HG02884 (cell line): Measurements from ENCODE around the gene ATG16L1.

Source experiments
- ATAC-seq: cut with Tn5 transposase; IDR thresholded peaks from one replicate; pipeline ENCODE4 v1.9.1; 2021; ENCODE audit warnings: mild to moderate bottlenecking, moderate library complexity; ENCODE audit not compliant: unreplicated experiment

Gene ATG16L1

DNA sequence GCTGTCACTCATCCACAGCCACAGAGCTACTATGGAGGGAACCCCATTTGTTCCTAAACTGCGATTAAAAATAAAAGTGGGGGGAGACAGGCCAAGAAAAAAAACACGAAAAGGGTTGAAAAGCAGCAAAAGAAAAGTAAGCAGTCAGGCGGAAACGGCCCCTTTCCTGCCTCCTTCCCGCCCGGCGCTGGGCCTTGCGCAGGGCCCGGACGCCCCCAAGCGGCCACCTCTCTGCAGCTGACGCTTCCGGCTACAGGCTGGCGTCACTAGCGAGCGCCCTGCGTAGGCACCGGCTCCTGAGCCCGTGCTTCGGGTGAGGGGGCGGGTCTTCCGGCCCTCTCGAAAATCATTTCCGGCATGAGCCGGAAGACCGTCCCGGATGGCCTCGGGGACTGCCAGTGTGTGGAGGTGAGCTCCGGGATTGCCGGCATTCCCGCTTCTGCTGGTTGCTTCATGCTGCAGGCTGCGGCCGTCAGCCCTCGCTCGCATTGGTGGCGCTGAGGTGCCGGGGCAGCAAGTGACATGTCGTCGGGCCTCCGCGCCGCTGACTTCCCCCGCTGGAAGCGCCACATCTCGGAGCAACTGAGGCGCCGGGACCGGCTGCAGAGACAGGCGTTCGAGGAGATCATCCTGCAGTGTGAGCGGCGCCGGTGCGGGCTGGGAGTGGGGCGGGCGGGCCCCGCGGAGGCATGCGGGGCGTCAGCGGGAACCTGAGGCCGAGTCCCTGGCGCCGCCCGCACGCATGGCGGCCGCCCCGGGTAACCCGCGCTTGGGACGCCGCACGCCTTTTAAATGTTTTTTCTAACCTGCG lies at the start of gene ATG16L1:
ATG16L1 (plus strand) TSS at position 368 of the 811 bp plus-strand sequence; CDS start at position 523, 155 bp downstream.
- ATAC-seq = peak; percentile 84

DNA sequence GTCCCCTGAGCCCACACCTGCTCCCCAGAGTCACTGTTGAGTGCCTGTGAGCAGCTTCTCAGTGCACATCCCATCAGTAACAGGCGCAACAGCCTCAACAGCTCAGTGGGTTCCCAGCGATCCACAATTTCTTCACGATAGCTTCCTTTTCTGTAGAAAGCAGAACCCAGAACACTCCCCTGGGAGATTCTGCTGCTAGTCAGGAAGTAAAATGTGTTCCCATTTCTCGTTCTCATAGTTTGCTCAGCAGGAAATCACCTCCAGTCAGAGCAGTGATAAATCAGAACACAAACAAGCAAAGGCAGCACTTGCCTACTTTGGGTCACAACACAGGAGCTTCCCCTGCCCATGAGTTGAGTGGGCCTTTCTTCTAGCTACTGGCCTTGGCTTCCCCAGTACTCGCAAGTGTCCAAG lies 48.9 kb upstream of the ATG16L1 start:
- no peak for ATAC-seq

DNA sequence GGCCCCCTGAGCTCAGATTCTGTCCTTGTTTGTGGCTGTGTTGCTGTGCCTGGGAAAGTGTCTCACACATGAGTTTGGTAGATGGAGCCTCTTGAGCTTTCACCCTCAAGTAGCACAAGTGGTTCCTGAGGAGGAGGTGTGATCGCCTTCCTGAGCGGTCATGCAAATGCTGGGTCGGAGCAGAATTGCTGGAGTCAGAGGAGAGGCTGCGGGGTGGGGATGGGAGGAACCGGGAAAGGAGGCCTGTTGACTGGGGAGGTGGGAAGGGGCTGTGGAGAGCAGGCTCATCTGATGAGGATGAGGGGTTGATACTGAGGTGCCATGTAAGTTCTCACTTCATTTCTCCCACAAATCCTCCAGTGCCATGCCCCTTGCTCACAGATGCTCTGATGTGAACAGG lies 48.4 kb upstream of the ATG16L1 start:
- no peak for ATAC-seq

DNA sequence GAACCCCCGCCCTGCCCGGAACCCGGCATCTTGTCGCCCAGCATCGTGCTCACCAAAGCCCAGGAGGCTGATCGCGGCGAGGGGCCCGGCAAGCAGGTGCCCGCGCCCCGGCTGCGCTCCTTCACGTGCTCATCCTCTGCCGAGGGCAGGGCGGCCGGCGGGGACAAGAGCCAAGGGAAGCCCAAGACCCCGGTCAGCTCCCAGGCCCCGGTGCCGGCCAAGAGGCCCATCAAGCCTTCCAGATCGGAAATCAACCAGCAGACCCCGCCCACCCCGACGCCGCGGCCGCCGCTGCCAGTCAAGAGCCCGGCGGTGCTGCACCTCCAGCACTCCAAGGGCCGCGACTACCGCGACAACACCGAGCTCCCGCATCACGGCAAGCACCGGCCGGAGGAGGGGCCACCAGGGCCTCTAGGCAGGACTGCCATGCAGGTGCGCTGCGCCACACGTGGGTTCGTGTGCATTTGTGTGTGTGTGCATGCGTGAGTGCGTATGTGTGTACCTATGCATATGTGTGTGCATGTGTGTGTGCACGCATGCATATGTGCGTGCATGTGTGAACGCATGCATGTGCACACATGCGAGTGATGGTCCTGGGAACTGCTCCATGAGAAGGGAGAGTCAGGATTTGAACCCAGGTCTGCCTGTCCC lies 47.1 kb upstream of the ATG16L1 start:
- ATAC-seq = no peak

DNA sequence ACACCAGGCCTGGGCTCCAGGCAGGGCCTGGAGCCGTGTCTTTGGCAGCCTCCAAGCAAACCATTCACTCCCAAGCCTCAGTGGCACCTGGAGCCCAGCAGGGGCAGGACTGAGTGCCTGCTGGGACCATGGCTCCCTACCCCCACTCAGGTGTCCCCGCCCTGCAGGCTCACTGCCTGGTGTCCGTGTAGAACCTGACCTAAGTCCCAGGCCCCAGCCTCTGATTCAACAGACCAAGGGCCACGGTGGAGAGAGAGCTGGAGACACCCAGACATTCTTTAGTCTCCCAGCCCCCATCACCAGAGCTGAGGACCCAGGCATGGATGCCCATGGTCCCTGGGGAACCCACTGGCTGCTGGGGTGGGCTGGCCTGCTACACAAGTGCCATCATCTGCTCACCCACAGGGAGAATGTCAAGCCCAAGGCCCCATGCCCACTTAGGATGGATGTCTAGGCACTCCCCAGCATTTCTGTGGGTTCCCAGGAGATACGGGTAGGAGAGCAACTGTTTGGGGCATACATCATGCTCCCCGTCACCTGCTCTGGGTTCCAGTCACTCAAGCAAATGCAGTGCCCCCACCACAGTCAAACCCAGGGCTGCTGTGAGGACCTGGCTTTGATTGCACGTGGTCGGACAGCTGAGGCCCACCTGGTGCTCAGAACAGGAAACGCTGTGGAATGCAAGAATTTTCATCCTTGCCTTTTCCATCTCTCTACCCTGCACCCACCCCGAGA lies 42.9 kb upstream of the ATG16L1 start:
- ATAC-seq = no peak

DNA sequence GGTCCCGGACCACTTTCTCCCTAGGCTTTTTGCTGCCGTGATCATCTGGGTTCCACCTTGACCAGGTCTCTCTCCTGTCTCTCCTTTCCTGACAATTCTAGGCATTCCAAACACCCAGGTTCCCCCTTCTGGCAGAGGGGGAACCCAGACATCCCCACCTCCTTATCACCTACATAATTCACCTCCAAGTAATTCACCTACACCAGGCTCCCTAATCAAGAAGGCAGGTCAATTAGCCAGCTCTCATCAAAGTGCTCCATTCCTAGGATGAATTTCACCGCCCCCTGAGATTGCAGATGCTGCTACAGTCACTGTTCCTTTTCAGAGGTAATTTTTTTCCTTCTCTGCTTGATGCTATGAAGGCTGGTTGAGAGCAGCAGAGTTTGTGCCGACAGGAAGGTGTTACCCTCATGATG lies 42.3 kb upstream of the ATG16L1 start:
- ATAC-seq = no peak

DNA sequence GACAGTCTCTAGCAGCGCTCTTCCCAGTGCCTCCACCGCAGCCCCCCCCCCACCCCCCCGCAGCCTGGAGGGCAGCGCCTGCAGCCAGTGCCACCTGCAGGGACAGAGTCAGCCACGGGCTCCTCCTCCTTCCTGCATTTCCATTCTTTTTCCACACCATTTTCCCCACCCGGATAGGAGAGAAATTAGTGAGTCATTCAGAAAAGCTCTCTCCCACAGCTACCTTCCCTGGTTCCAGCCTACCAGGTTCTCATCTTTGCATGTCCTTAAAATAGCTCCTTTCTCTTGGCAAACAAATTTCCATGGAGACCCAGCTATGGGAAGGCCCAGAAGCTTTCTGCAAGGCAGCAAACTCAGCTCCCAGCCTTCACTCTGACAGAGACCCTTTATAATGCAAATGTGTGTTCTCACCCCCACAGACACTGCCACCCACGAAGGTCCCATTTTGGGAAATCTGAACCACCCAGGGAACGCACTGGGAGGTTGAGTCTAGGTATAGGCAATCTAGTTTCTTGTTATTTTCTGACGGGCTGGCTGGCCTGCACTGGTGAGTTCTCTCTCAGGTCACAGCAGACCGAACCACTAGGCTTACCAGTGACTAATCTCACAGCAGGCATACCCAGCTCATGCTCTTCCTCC lies 41.8 kb upstream of the ATG16L1 start:
- ATAC-seq = no peak

DNA sequence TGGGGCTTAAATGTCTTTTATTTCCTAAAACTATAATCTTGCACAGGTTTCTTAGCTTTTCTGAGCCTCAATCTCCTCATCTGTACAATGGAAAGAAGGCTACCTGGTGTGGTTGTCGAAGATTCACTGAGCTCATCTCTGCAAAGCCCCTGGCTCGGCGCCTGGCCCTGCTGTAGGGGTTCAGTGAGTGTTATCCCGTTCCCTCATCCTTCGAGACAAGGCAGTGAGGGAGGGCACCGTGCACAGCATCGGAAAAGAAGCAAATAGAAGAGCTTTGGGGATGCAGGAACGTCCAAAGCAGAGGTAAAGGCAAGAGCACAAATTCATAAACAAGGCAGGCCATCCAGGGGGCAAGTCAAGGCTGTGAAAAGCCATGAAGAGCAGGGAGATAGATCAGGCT lies 41.2 kb upstream of the ATG16L1 start:
- ATAC-seq = no peak

DNA sequence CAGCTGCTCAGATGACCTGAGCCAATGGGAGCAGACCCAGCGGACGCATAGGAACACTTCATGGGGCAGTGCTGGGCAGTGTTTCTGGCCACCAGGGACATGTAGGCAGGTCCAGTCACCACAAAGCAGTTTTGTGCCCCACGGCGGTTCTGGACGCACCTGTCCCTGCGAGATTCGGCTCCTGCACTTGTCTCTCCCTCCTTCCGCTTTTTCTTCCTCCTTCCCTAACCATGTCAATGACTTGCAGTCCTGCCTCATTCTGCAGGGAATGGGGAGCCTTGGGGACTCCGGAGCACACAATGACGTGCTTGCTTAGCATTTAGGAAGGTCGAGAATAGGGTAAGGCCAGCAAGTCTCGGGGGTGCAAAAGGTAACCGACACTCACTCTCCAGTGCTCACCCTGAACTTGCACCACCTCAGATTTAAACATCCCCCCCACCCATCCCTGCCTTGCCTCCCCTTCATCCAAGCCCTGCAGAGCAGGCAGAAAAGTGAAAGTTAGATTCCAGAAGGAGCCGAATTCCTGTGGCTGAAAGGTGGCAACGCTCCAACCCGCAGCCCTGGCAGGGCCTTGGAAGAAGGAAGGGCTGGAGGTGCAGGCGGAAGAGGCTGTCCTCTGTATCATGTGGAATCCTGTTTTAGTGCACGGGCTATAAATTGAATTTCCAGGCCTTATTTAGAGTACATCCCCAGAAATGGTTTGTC lies 40.5 kb upstream of the ATG16L1 start:
- ATAC-seq = no peak

DNA sequence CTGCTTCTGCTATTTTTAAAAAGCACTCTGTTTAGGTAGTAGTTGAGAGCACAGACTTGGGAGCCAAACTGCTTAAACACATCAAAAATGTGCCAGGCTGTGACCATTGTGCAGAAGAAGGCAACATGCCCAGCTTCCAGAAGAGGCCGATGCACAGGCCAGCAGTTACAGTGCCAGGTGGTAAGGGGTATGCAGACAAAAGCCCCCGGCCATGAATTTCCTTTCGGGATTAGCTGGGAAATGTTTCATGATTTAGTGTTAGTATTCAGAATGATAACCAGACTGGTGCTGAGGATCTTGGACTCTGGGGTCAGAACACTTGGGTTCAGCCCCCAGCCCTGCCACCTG lies 40.0 kb upstream of the ATG16L1 start:
- ATAC-seq = no peak

DNA sequence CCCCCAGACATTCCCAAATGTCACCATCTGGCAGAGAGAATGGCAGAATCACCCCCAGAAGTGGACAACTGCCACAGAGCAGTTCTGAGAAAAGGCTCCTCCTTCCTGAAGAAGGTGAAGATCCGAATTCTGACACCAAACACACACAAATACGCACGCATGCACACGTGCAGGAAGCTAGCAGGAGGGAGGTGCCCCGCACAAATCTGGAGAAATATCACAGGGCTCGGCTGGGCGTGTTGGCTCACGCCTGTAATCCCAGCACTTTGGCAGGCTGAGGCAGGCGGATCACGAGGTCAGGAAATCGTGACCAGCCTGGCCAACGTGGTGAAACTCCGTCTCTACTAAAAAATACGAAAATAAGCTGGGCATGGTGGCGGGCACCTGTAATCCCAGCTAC lies 38.5 kb upstream of the ATG16L1 start:
- no peak for ATAC-seq

DNA sequence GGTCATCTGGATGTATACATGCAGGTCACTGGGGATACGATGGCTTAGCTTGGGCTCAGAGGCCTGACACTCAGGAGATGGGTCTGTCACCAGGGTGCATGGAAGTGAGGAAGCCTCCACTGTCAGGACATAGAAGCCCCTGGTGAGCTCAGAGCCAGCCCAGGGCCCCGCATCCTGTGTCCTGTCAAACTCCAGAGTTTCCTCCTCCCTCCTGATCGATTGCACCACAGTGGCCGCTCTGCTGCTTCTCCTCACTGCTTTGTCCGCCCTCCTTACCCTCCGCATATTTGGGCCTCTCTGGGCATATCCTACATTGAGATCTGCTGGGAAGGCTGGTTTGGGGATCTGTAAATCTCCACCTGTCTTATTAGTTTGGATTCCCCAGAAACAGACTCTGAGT lies 37.5 kb upstream of the ATG16L1 start:
- no peak for ATAC-seq

DNA sequence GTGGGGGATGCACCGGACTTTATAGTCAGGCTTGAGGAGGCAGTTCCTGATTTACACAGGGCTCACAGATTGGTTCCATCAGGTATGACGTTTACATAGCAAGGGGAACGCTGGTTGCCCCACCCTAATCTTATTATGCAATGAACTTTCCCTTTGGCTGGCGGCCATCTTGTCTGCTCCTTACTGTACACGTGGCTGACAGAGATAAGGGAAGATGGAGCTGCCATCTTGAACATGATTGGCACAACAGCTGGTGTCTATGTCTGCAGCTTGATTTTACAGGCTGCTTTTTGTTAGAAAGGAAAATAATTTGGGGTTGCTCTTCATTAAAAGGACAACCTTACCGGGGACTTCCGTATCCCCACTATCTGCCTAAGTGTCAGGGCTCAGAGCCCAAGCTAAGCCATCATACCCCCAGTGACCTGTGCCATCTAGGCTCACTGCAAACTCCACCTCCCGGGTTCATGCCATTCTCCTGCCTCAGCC lies 33.5 kb upstream of the ATG16L1 start:
- no peak for ATAC-seq

DNA sequence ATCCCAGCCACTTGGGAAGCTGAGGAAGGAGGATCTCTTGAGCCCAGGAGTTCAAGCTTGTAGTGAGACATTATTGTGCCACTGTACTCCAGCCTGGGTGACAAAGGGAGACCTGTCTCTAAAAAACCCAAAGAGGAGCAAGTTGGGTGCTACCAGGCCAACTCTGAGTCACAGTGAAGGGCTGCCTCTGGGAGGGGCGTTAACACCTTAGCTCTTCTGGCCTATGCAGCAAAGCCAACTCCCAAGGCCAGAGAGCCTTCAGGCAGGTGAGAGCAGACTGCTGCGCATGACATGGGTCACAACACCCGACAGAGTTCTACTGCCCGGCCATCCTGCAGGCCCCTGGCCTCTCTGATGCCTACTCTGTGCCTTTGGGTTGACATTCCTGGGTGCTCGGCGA lies 32.6 kb upstream of the ATG16L1 start:
- ATAC-seq = no peak

DNA sequence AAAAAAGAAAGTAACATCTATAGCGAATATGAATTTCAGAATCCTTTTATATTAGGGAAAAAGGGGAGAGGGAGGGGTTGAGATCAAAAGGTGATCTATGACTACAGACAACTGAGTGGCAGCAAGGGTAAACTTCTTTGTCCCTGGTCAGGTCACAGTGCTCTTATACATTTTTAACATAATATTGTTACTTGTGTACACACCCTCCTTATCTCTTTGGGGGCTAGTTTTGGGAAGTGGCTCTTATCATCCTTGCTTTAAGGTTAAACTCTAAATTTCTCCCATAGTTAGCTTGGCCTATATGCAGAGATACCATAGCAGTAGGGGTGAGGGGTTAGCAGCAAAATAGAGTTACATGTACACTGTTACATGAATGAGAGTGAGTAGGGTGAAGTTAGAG lies 31.6 kb upstream of the ATG16L1 start:
- no peak for ATAC-seq

DNA sequence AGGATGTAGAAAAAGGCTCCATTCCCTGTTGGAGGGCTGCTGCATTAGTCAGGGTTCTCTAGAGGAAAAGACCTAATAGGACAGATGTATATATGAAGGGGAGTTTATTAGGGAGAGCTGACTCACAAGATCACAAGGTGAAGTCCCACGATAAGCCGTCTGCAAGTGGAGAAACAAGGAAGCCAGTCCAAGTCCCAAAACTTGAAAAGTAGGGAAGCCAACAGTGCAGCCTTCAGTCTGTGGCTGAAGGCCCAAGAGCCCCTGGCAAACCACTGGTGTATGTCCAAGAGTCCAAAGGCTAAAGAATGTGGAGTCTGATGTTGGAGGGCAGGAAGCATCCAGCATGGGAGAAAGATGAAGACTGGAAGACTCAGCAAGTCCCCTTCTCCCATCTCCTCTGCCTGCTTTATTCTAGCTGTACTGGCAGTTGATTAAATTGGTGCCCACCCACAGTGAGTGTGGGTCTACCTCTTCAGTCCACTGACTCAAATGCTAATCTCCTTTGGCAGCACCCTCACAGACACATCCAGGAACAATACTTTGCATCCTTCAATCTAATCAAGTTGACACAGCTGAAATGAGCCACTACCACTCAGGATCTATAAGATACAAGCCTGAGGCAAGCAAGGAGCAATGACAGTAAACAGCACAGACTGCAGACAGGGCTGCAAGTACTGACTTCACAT lies 30.0 kb upstream of the ATG16L1 start:
- ATAC-seq = no peak

DNA sequence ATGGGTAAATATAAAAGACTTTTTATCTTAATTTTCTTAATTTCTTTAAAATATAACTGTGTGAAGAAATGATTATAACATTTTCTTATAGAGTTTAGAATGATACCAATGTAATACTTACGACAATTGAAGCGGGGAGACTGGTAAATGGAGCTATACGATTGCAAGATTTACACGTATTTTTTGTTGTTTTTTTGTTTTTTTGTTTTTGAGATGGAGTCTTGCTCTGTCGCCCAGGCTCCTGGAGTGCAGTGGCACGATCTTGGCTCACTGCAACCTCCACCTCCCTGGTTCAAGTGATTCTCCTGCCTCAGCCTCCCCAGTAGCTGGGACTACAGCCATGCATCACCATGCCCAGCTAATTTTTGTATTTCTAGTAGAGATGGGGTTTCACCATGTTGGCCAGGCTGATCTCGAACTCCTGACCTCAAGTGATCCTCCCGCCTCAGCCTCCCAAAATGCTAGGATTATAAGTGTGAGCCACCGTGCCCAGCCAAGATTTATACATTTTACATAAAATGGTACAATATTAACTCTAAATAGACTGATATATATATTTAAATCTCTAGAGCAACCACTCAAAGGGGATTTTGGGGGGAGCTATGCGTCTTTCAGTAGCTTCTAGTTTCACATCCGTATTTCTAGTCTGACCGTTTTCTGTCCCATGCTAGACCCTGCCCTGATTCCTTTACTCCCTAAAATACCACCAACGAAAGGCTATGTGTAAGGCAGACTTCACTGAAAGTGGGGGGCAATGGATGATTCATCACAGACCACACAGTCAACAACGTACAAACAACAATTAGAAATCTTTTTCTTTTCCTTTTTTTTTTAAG lies 28.2 kb upstream of the ATG16L1 start:
- peak; percentile 66 for ATAC-seq

DNA sequence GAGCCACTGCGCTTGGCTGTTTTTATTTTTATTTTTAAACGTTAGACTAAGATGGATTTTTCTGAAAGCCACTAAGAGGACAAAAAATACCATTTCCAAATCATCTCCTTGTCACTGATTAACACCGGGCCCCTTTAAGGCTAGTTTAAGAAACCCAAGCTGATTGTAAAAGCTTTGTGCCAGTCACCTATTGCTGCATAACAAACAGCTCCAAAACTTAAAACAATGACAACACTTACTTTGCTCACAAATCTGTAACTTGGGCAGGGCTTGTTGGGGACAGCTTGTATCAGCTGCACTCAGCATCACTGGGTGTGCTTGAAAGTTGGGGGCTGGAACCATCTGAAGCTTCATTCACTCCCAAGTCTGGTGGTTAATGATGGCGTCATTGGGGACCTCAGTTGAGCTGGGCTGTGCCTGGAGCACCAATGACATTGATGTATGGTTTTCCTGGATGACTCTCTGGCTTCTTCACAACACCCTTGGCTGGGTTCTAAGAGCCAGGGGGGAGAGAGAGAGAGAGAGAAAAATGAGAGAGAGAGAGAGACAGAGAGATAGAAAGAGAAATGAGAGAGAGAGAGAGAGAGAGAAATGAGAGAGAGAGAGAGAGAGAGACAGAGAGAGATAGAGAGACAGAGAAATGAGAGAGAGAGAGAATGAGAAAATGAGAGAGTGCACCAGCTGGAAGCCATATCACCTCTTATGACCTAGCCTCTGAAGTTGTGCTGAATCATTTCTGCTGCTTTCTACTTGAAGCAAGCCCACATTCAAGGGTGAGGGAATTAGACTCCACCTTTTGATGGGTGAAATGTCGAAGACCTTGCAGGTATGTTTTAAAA lies 26.0 kb upstream of the ATG16L1 start:
- ATAC-seq = no peak
